Hematopoietic multipotent progenitor cell (in vitro differentiated cells): ENCODE measurements around the gene DNAH3. TPM values are rescaled to one million over a fixed set of nuclear protein-coding genes. Genes with fewer than 3 reads are reported as not detected.
A peak's percentile ranks its signal among the peaks of the same experiment; 100 is the strongest.

Source experiments
- DNase-seq, 3 donors: peaks; one replicate each; pipeline ENCODE4 v3.0.0-alpha.2; 2011 to 2015; ENCODE audit warnings: low read depth in 2 of 3, low spot score in 2 of 3
- total RNA-seq: library from RNA; depleted of rRNA; stranded (reverse); fragments of >200 nt; gene quantifications from one replicate; pipeline ENCODE4 v1.2.3, GENCODE V29; 2012

The DNAH3 gene
- total RNA-seq, 1 donor: under 0.01 TPM

- DNase-seq: no peak
Measured at GRCh38 chr16:20918486-20919239, 232.0 kb downstream of the DNAH3 start.

GRCh38 chr16:20916942-20917341, 233.7 kb downstream of the DNAH3 start:
- peak in 1 of 3 donors; percentile 64 for DNase-seq

GRCh38 chr16:20916289-20916688, 234.4 kb downstream of the DNAH3 start:
- no peak for DNase-seq

- no peak for DNase-seq
Measured at GRCh38 chr16:20911361-20911760, 239.3 kb downstream of the DNAH3 start.

- DNase-seq: peak in 2 of 3 donors; percentile 54 to 55
Measured at GRCh38 chr16:20910781-20911321, 239.8 kb downstream of the DNAH3 start.

GRCh38 chr16:20906341-20907255, 244.0 kb downstream of the DNAH3 start:
- no peak for DNase-seq

GRCh38 chr16:20905576-20905975, 245.1 kb downstream of the DNAH3 start:
- no peak for DNase-seq

GRCh38 chr16:20904507-20905081, 246.1 kb downstream of the DNAH3 start:
- peak; percentile 13 to 93 (median 85) for DNase-seq

- no peak for DNase-seq
Measured at GRCh38 chr16:20903899-20904506, 246.6 kb downstream of the DNAH3 start.

GRCh38 chr16:20903116-20903898, 247.3 kb downstream of the DNAH3 start:
- no peak for DNase-seq

- DNase-seq: no peak
Measured at GRCh38 chr16:20902426-20902825, 248.2 kb downstream of the DNAH3 start.

- peak in 2 of 3 donors; percentile 43 to 68 for DNase-seq
Measured at GRCh38 chr16:20901436-20902112, 249.1 kb downstream of the DNAH3 start.

- no peak for DNase-seq
Measured at GRCh38 chr16:20901068-20901435, 249.6 kb downstream of the DNAH3 start.

- DNase-seq: peak; percentile 71 to 95 (median 94)
Measured at GRCh38 chr16:20900299-20901067, 250.2 kb downstream of the DNAH3 start, which contains the start of the genes DCUN1D3 and LYRM1. DCUN1D3 (minus strand) TSS chr16:20900358; CDS start chr16:20862538, 37,820 bp downstream. LYRM1 (plus strand) TSS chr16:20900771; CDS start chr16:20915556, 14,785 bp downstream.

- peak in 1 of 3 donors; percentile 47 for DNase-seq
Measured at GRCh38 chr16:20899477-20900298, 251.0 kb downstream of the DNAH3 start.

GRCh38 chr16:20899071-20899470, 251.6 kb downstream of the DNAH3 start:
- DNase-seq: no peak

GRCh38 chr16:20897922-20898321, 252.7 kb downstream of the DNAH3 start:
- DNase-seq: no peak
